Measurements from ENCODE around the gene UBXN7. TPM values are rescaled to one million over a fixed set of nuclear protein-coding genes. Genes with fewer than 3 reads are reported as not detected.

The UBXN7 gene
- total and polyA plus RNA-seq, 2 of the 13 experiments (the other 11 are each of a cell fraction or from before 2014, with no cell fraction given) = 12.5 to 15.9 TPM

- H3K4me3 ChIP-seq (replicated peaks in 1 of 3; ENCODE audit: insufficient read depth in 1 of 3, low read depth in 2 of 3, low read length in 3 of 3) = no peak overlapping the region
- no TSS peak for BruUV-seq (replicated peaks)
- intact Hi-C loops (cut with micrococcal nuclease; ENCODE audit: unreplicated experiment) = no loop called here
- no peaks in the 10 kb centered on the region for H3K79me2 ChIP-seq (ENCODE audit: insufficient read depth, low read length)
- H3K36me3 ChIP-seq (replicated peaks in 1 of 2; ENCODE audit: control insufficient read depth in 1 of 2, insufficient read depth in 2 of 2, low read length in 2 of 2) = peaks cover 8 to 45% of the 10 kb centered on the region in 2 experiments
- H3K4me1 ChIP-seq (ENCODE audit: insufficient read depth, low read length) = no peaks in the 10 kb centered on the region
- H3K9me3 ChIP-seq (ENCODE audit: low read length) = no peaks in the 10 kb centered on the region
- no peak for DNase-seq (ENCODE audit: low spot score)
- ChIA-PET POLR2A (no interaction called here), CTCF (ENCODE audit: low intra/inter-chr PET ratio, low total read pairs) (no interaction called here)
- ATAC-seq = no peak
- no peak overlapping the region for H3K27ac ChIP-seq (ENCODE audit: extremely low read length, insufficient read depth, low read length)
- in situ Hi-C loops (cut with HindIII; ENCODE audit: extremely low pct_ligation_motif_present, low pct_unique_long_range_greater_than_20kb) = no loop called here
- no peak for FAIRE-seq
- H3K4me2 ChIP-seq (ENCODE audit: low read depth, low read length) = no peak overlapping the region
- no peak overlapping the region for H3K9ac ChIP-seq (ENCODE audit: insufficient read depth, low read depth, low read length)
- H4K20me1 ChIP-seq (ENCODE audit: insufficient read depth, low read length) = no peaks in the 10 kb centered on the region
- WGBS (ENCODE audit: low lambda C conversion rate) = 92% methylated on average over 4 of the region's 4 CpGs
- H2AFZ ChIP-seq (ENCODE audit: low read length) = no peak overlapping the region
- no peaks in the 10 kb centered on the region for H3K27me3 ChIP-seq (ENCODE audit: control insufficient read depth in 1 of 2, insufficient read depth in 2 of 2, low read length in 2 of 2)
- TF ChIP-seq ZNF276 (CRISPR knock-in tag; IDR thresholded peaks at IDR 0.05; ENCODE audit: low read depth) (no peak), ZBTB43 (CRISPR knock-in tag; conservative IDR thresholded peaks at IDR 0.05) (no peak), IKZF5 (CRISPR knock-in tag; IDR thresholded peaks at IDR 0.05) (no peak), ZNF770 (CRISPR knock-in tag; IDR thresholded peaks at IDR 0.05) (peak; percentile 71), ZFP91 (CRISPR knock-in tag; IDR thresholded peaks at IDR 0.05; ENCODE audit: borderline replicate concordance) (no peak), ZBTB49 (CRISPR knock-in tag; IDR thresholded peaks at IDR 0.05; ENCODE audit: borderline replicate concordance) (no peak), PHF5A (CRISPR knock-in tag; IDR thresholded peaks at IDR 0.05; ENCODE audit: low read depth, unreplicated experiment) (no peak), ZNF260 (CRISPR knock-in tag; IDR thresholded peaks at IDR 0.05; ENCODE audit: borderline replicate concordance, low read depth) (no peak), ZNF709 (CRISPR knock-in tag; IDR thresholded peaks at IDR 0.05) (no peak), THAP8 (CRISPR knock-in tag; IDR thresholded peaks at IDR 0.05; ENCODE audit: borderline replicate concordance) (no peak), ZNF383 (CRISPR knock-in tag; IDR thresholded peaks at IDR 0.05; ENCODE audit: borderline replicate concordance) (no peak), HNRNPL (IDR thresholded peaks at IDR 0.05; ENCODE audit: low read depth, low read length) (no peak)
These were observed 45.5 kb upstream of the UBXN7 start for GRCh38 chr3:196477678-196478077.
